Activated naive CD8-positive, alpha-beta T cell treated with anti-CD3 and anti-CD28 coated beads, Interleukin-2, amount 10 ng/mL, durations not matched to agents 7 days and 5 days (primary cell): Measurements from ENCODE around the gene TRRAP. TPM values are rescaled to one million over a fixed set of nuclear protein-coding genes. Genes with fewer than 3 reads are reported as not detected.

Experiments used
- ATAC-seq: fragments of 150-1000 bp; cut with Tn5 transposase; one replicate; pipeline ENCODE4 v1.10.0; 2021; ENCODE audit warnings: low read depth, moderate library complexity
- POLR2A ChIA-PET: fragments of 350-600 bp; sonication (Branson Sonifier 250); formaldehyde crosslinking; loops from one replicate; lab custom pipeline; 2021; ENCODE audit warnings: antibody characterized with exemption; lab: Charles Lee
- DNase-seq: peaks from one replicate; pipeline ENCODE4 v3.0.0; 2021
- H3K27ac Mint-ChIP-seq: one replicate; pipeline ENCODE4 v1.8.0; 2022; ENCODE audit warnings: mild to moderate bottlenecking, mixed read lengths
- H3K27me3 Mint-ChIP-seq: one replicate; pipeline ENCODE4 v1.8.0; 2022; ENCODE audit warnings: mild to moderate bottlenecking, moderate library complexity, mixed read lengths
- H3K36me3 Mint-ChIP-seq: one replicate; pipeline ENCODE4 v1.8.0; 2021; ENCODE audit warnings: mild to moderate bottlenecking, mixed read lengths
- H3K4me1 Mint-ChIP-seq: one replicate; pipeline ENCODE4 v1.8.0; 2021; ENCODE audit warnings: mixed read lengths
- H3K4me3 Mint-ChIP-seq: one replicate; pipeline ENCODE4 v1.8.0; 2022; ENCODE audit warnings: mild to moderate bottlenecking, moderate library complexity, mixed read lengths
- H3K9me3 Mint-ChIP-seq: one replicate; pipeline ENCODE4 v1.8.0; 2021; ENCODE audit warnings: mixed read lengths
- total RNA-seq, 2 experiments: library from RNA; stranded (reverse); gene quantifications; one replicate each; pipeline ENCODE4 v1.2.3, GENCODE V29; 2021

The TRRAP gene
- total RNA-seq, 2 experiments from 2014 or later, result 57.4 to 60.0 TPM

DNA sequence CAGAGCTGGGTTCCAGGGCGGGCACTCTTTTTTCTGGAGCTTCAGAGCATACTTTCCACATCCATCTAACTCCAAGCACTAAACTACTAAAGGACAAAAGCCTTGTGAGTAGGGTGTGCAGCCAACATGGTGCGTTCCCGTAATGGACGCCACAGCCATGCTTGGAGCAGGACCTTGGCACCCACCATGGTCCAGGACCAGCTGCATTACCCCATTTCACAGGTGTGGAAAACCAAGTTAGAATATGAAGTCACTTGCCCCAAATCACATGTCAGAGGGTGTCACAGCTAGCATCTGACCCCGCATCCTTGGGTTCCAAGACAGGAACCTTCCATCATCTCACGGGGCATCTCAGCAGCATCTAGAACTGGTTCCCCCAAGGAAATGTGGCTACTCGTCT is 153.2 kb downstream of the TRRAP start:
- peaks cover 21% of the 10 kb centered on the region for H3K36me3 Mint-ChIP-seq
- POLR2A ChIA-PET, result interaction anchor here (0.5 kb wide), 1 partner anchor 122 kb away, joined by 8 read pairs; no protein-coding TSS in a partner anchor
- H3K27ac Mint-ChIP-seq, result no peak overlapping the region
- H3K9me3 Mint-ChIP-seq, result no peaks in the 10 kb centered on the region
- no peaks in the 10 kb centered on the region for H3K4me1 Mint-ChIP-seq
- no peaks in the 10 kb centered on the region for H3K27me3 Mint-ChIP-seq
- DNase-seq (peak; percentile 10), ATAC-seq (no peak)
- H3K4me3 Mint-ChIP-seq, result no peak overlapping the region

DNA sequence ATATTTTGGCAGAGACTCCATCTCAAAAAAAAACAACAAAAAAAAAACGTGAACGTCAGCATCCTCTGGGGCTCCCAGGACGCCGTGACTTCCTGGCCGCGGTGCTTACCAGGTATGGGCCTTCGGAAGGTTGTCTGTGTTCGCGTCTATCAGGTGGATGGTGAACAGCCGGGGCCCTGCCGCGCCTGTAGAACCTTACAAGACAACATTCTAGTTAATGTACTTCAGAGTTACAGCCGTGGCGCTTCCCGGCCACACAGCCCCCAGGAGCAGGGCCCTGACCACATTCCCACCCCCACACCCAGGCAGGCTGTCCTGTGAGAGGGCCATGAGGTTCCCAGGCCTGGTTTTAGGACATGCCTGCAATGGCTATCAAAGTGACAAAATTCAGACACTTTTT is 154.6 kb downstream of the TRRAP start:
- no peak for ATAC-seq
- Mint-ChIP-seq H3K36me3 (peaks cover 21% of the 10 kb centered on the region), H3K4me3 (no peak overlapping the region), H3K9me3 (no peaks in the 10 kb centered on the region), H3K4me1 (no peaks in the 10 kb centered on the region), H3K27me3 (no peaks in the 10 kb centered on the region), H3K27ac (no peak overlapping the region)
- DNase-seq, result no peak
- POLR2A ChIA-PET, result no interaction called here

DNA sequence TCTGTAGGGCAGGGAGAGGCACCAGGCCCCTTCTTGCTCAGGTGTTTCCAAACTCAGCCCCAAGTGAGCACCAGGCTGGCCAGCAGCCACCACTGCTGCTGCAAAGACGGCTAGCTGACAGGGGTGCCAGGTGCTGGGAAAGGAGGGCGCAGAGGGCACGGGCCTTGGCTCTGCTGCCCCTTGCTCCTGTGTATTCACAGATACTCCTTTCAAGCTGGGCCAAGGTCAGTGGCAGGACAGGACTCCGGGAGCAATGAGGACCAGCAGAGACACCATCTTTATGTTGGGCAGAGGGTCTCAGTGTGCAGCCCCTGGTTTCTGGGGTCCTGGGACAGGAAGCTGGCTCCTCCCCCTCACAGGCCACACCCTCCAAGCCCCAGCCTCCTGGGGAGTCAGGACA is 155.4 kb downstream of the TRRAP start:
- H3K4me1 Mint-ChIP-seq, result no peaks in the 10 kb centered on the region
- ATAC-seq (peak; percentile 18), DNase-seq (no peak)
- H3K9me3 Mint-ChIP-seq, result no peaks in the 10 kb centered on the region
- H3K36me3 Mint-ChIP-seq, result peaks cover 19% of the 10 kb centered on the region
- no peaks in the 10 kb centered on the region for H3K27me3 Mint-ChIP-seq
- H3K4me3 Mint-ChIP-seq, result no peak overlapping the region
- POLR2A ChIA-PET, result no interaction called here
- H3K27ac Mint-ChIP-seq, result no peak overlapping the region

DNA sequence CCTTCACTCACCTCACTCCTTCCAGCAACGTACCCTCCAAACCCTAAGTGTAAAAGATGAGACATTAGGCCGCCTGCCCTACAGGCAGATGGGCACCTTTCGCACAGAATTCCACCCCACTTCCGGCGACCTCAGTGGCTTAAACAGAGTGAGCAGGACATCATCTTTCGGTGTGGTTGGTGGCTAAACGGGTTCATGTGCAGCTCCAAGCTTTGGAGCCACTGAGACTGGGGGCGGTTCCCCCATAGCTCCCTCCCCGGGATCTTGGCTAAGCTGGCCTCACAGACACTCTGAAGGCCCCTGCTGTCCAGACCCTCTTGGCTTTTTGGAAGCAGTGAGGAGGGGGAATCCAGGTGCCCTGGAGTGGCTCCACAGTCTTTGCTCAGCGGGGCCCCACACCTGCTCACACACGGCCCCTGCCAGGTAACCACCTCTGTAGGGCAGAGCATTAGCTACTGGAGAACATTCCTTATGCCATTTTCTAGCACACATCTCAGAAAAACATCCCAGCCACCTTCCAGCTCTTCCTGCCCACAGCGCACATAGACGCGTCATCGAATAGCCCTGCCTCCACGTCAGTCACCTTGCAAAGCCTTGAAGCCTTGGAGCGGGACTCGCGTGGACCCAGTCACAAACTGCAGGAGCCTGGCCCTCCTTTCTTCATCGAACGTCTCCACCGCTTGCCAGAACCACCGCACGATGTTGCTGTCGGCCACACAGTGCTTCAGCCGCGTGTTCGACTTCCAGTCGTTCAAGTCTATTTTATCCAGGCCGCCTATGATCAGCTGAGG is 156.8 kb downstream of the TRRAP start:
- ATAC-seq (no peak), DNase-seq (no peak)
- Mint-ChIP-seq H3K27me3 (no peaks in the 10 kb centered on the region), H3K4me1 (no peaks in the 10 kb centered on the region), H3K36me3 (peaks cover 13% of the 10 kb centered on the region), H3K27ac (no peak overlapping the region), H3K9me3 (no peaks in the 10 kb centered on the region), H3K4me3 (no peak overlapping the region)
- POLR2A ChIA-PET, result no interaction called here

DNA sequence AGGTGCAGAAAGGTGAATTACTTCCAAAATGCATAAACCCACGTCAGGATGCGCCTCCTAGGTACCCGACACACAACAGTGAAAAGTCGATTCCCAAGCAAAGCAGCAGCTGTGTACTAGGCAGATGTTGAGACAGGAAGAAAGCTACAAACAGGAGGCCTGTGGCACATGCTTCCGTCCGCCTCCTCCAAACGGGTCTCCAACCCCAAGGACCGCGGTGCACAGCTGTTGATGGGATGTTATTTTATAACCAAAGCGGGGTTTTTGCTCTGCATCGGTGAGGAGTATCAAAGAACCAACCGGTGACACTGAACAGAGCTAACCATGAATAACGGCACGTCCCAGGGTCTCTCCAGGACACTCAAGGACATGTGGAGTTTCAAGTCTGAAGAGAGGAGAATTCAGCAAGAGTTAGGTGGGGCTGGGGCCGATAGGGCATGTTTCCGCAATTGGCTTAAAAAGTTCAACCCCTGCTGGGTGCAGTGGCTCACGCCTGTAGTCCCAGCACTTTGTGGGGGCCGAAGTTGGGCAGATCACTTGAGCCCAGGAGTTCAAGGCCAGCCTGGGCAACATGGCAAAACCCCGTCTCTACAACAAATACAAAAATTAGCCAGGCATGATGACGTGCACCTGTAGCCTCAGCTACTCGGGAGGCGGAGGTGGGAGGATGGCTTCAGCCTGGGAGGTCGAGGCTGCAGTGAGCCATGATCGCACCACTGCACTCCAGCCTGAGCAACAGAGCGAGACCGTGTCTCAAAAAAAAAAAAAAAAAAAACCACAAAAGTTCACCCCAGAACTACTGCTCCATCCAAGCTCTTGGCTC is 157.6 kb downstream of the TRRAP start:
- POLR2A ChIA-PET, result interaction anchor here (0.5 to 1.3 kb wide), 2 partner anchors 30 to 279 kb away, joined by 3 read pairs; no protein-coding TSS in a partner anchor

DNA sequence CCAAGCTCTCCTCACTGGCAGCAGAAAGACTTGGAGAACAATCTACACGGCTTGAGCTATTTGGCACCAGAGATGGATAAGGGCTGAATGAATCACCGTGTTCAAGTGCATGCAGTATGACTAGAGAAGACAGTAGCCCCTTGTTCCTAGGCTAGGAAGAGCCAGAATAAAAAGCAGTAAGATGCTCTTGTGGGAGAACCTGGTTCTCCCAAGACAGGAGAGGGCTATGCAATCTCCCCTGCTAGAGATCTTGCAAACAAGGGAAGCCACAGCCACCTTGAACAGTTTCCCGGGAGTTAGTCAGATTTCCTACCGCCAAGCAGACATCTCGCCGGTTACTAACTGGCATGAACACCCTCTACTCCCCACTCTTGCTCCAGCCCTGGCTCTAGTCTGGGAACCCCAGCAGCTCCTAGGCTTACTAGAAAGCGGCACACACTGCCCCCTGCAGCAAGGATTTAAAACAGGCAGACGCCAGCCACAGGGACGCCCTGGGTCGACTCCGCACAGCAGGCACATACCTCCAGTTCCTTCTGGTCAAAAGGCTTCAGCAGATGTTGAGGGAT is 158.3 kb downstream of the TRRAP start:
- Mint-ChIP-seq H3K27me3 (no peaks in the 10 kb centered on the region), H3K4me1 (no peaks in the 10 kb centered on the region), H3K27ac (no peak overlapping the region), H3K36me3 (peaks cover 8% of the 10 kb centered on the region), H3K4me3 (no peak overlapping the region), H3K9me3 (no peaks in the 10 kb centered on the region)
- ATAC-seq (no peak), DNase-seq (no peak)
- POLR2A ChIA-PET, result interaction anchor here (0.5 to 1.3 kb wide), 2 partner anchors 30 to 278 kb away, joined by 3 read pairs; no protein-coding TSS in a partner anchor

More for the DNA sequence above, 157.6 kb downstream of the TRRAP start:
- no peak for DNase-seq
- Mint-ChIP-seq H3K27me3 (no peaks in the 10 kb centered on the region), H3K4me1 (no peaks in the 10 kb centered on the region), H3K9me3 (no peaks in the 10 kb centered on the region), H3K4me3 (no peak overlapping the region), H3K27ac (no peak overlapping the region), H3K36me3 (peaks cover 12% of the 10 kb centered on the region)
- ATAC-seq, result no peak

DNA sequence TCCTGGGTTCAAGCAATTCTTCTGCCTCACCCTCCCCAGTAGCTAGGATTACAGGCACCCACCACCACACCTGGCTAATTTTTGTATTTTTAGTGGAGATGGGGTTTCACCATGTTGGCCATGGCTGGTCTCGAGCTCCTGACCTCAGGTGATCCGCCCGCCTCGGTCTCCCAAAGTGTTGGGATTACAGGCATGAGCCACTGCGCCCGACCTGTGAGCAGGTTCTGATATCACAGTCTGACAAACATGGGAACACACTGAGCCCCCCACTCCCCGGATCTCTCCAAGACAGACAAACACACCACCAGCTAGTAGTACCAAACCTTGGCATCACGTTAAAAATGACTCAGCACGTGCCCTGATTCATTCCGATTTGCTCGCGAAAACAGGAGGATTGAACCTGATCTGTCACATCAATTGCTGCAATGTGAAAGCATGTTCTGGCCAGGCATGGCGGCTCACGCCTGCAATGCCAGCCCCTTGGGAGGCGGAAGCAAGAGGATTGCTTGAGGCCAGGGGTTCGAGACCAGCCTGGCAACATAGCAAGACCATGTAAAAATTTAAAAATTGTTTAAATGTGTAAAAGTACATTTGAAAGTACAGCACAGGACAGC is 159.1 kb downstream of the TRRAP start:
- H3K27me3 Mint-ChIP-seq, result no peaks in the 10 kb centered on the region
- no peaks in the 10 kb centered on the region for H3K4me1 Mint-ChIP-seq
- H3K9me3 Mint-ChIP-seq, result no peaks in the 10 kb centered on the region
- no peak for ATAC-seq
- no peak for DNase-seq
- H3K36me3 Mint-ChIP-seq, result peaks cover 8% of the 10 kb centered on the region
- H3K27ac Mint-ChIP-seq, result no peak overlapping the region
- POLR2A ChIA-PET, result no interaction called here
- no peak overlapping the region for H3K4me3 Mint-ChIP-seq

DNA sequence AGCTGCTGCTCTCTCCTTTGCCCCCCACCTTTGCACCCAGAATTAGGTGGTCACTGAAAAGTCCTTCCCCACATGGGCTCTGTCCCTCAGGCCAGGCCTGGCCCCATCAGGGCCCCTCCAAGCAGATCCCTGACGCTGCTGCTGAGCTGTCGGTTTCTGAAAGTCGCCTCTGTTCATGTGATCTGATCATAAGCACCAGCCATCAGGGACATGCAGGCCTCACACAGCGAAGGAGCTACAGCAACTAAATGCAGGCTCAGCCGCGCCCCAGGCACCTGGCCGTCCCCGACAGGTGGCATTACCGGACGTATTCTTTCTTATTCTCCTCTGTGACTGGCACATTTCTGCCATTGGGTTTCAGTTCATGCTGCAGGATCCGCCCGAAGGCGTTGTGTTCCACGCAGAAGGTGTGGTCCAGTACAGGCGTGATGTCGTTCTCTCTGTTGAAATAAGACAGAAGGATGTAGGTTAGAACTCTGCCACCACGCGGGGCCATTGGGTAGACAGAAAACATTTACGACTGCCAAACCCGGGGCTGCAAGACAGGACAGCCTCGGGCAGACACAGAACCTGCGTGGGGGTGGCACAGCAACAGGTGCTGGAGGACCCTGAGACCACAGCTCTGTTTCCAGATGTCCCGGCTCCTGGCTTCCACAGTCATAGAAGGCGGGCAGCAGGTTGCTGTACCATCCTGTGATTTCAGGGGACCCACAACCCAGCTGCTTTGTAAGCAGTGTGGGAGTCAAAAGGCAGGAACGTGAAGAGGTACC is 159.9 kb downstream of the TRRAP start:
- Mint-ChIP-seq H3K9me3 (no peaks in the 10 kb centered on the region), H3K36me3 (peaks cover 9% of the 10 kb centered on the region), H3K27me3 (no peaks in the 10 kb centered on the region), H3K27ac (no peak overlapping the region), H3K4me3 (no peak overlapping the region), H3K4me1 (no peaks in the 10 kb centered on the region)
- DNase-seq (no peak), ATAC-seq (no peak)
- POLR2A ChIA-PET, result no interaction called here

DNA sequence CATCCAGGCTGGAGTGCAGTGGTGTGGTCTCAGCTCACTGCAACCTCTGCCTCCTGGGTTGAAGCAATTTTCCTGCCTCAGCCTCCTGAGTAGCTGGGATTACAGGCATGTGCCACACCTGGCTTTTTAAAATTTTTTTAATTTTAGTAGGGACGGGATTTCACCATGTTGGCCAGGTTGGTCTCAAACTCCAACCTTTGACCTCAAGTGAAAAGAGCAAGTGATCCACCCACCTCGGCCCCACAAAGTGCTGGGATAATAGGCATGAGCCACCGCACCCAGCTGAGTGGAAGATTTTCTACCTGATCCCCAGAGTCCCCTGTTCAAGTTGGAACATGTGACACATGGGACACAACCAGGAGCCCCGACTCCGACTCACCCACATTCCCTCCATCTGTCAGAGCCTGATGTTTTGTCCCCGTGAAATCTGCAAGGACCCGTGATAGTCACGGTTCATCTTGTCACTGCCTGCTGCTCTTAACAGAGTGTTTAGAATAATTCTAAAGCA is 161.1 kb downstream of the TRRAP start:
- DNase-seq, result no peak
- Mint-ChIP-seq H3K27me3 (no peaks in the 10 kb centered on the region), H3K36me3 (peaks cover 14% of the 10 kb centered on the region), H3K9me3 (no peaks in the 10 kb centered on the region), H3K4me1 (no peaks in the 10 kb centered on the region), H3K4me3 (no peak overlapping the region), H3K27ac (no peak overlapping the region)
- no peak for ATAC-seq
- POLR2A ChIA-PET, result interaction anchor here (0.6 kb wide), 1 partner anchor 391 kb away, joined by 3 read pairs; no protein-coding TSS in a partner anchor

DNA sequence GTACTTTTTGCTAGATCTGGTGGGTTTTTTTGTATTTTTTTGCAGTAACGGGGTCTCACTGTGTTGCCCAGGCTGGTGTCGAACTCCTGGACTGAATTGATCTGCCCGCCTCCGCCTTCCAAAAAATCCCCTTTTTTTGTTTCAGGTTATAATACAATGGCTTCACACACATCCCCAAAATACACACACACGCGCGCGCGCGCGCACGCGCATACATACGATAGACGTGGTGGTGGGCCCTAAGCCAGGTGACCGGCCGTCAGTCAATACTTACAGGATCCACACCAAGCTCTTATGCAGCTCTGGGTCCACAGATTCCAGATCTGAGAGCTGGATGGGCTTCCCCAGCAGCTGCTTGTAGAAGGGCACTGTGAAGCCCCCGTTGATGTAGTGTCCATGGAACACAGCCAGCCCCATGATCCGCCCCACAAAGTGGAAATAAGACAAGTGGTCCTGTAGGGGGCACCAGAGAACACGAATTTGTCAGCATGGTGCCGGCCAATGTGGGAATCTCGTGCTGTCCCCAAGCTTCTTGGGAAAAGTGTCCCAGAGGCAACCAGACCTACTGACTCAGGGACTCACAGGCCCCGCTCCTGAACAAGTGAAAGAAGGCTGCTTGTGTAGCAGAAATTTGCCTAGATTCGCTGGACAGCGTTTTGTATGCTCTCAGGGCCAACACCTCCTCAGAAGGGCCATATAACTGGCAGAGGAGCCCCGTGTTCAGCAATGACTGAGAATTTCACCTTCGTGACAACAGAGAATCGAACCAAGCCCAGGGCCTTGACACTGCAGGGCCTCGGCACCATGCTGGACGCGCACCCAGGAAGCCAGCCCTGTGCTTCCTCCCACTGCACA is 162.0 kb downstream of the TRRAP start:
- Mint-ChIP-seq H3K27me3 (no peaks in the 10 kb centered on the region), H3K4me1 (no peaks in the 10 kb centered on the region), H3K4me3 (no peak overlapping the region), H3K9me3 (no peaks in the 10 kb centered on the region), H3K36me3 (peaks cover 15% of the 10 kb centered on the region), H3K27ac (no peak overlapping the region)
- ATAC-seq, result no peak
- DNase-seq, result peak; percentile 49
- POLR2A ChIA-PET, result no interaction called here

DNA sequence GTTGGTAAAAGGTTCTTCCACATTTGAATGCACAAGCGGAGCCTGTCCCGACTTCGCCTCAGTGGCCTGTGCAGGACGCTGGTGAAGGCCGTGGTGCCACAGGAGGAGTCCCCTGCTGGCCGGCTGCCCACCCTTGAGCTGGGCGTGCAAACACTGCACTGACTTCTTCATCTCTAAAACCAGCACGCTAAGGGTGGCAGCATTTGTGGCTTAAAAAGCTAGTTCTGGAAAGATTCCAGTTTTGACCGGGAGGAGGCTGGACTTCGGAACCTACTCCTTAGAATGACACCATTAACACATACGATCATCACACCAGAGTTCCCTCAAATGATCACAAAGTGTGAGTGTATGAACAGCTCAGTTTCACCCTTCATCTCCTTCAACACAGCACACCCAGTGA is 163.2 kb downstream of the TRRAP start:
- POLR2A ChIA-PET, result no interaction called here
- H3K36me3 Mint-ChIP-seq, result peaks cover 19% of the 10 kb centered on the region
- no peak for ATAC-seq
- no peak overlapping the region for H3K27ac Mint-ChIP-seq
- DNase-seq, result no peak
- no peaks in the 10 kb centered on the region for H3K27me3 Mint-ChIP-seq
- no peaks in the 10 kb centered on the region for H3K4me1 Mint-ChIP-seq
- no peak overlapping the region for H3K4me3 Mint-ChIP-seq
- no peaks in the 10 kb centered on the region for H3K9me3 Mint-ChIP-seq

DNA sequence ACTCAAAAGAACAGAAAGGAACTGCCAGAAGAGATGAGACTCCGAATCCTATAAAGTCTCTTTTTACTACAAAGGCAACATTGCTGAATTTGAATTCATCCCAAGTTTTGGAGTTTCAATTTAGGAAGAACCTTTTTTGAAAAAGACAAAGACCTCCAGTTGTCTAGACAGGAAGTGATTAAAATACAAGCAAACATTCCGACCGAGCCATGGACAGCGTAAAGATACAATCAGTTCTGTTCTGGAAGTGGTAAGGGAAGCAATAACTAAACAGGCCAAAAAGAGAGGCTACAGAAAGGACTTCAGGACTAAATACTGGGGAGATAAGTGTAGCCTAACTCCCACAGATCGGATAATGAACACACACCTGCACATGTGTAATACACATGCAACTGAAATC is 164.6 kb downstream of the TRRAP start:
- Mint-ChIP-seq H3K4me3 (no peak overlapping the region), H3K27me3 (no peaks in the 10 kb centered on the region), H3K9me3 (no peaks in the 10 kb centered on the region), H3K27ac (no peak overlapping the region), H3K4me1 (no peaks in the 10 kb centered on the region), H3K36me3 (peaks cover 17% of the 10 kb centered on the region)
- DNase-seq, result no peak
- POLR2A ChIA-PET, result no interaction called here
- ATAC-seq, result no peak
